A204.1 (cell line): ENCODE data around the gene AP3D1.

Source experiments
- FAIRE-seq: peaks from 2 replicates; lab custom pipeline; 2012; peaks lifted over from hg19 to GRCh38; lab: Jason Lieb, UNC

Gene AP3D1

GRCh38 chr19:2060884-2061494, 90.4 kb downstream of the AP3D1 start:
- FAIRE-seq, result no peak

- FAIRE-seq, result no peak
Observed at GRCh38 chr19:2059422-2060201, 91.8 kb downstream of the AP3D1 start.

GRCh38 chr19:2058570-2059421, 92.6 kb downstream of the AP3D1 start:
- no peak for FAIRE-seq

- FAIRE-seq, result no peak
Observed at GRCh38 chr19:2057484-2058469, 93.6 kb downstream of the AP3D1 start.

GRCh38 chr19:2056837-2057192, 94.6 kb downstream of the AP3D1 start:
- FAIRE-seq, result no peak

- no peak for FAIRE-seq
Observed at GRCh38 chr19:2055931-2056836, 95.2 kb downstream of the AP3D1 start.

GRCh38 chr19:2054763-2055162, 96.6 kb downstream of the AP3D1 start:
- no peak for FAIRE-seq

GRCh38 chr19:2053601-2054389, 97.6 kb downstream of the AP3D1 start:
- FAIRE-seq, result no peak

GRCh38 chr19:2051773-2052704, 99.3 kb downstream of the AP3D1 start:
- no peak for FAIRE-seq

- FAIRE-seq, result no peak
Observed at GRCh38 chr19:2050991-2051772, 100.2 kb downstream of the AP3D1 start, which contains the start of gene MKNK2. Gene MKNK2, minus strand, starts transcription at chr19:2051244. Its CDS starts 393 bp downstream, at chr19:2050851.
